Measurements from ENCODE around the gene INTS2.

DNA sequence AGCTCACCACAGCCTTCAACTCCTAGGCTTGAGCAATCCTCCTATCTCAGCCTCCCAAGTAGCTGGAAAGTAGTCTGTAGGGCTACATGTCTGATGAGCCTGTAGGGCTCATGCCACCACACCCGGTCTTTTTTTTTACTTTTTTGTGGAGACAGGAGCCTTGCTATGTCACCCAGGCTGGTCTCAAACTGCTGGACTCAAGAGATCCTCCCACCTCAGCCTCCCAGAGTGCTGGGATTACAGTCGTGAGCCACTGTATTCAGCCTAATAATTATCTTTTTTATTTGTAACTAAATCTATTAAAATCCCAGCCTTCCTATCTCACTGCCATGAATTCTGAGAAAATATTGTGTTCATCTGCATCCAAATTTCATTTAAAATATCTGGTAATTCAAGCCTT lies 79.5 kb downstream of the INTS2 start:
- TF ChIP-seq, protein P1, sequence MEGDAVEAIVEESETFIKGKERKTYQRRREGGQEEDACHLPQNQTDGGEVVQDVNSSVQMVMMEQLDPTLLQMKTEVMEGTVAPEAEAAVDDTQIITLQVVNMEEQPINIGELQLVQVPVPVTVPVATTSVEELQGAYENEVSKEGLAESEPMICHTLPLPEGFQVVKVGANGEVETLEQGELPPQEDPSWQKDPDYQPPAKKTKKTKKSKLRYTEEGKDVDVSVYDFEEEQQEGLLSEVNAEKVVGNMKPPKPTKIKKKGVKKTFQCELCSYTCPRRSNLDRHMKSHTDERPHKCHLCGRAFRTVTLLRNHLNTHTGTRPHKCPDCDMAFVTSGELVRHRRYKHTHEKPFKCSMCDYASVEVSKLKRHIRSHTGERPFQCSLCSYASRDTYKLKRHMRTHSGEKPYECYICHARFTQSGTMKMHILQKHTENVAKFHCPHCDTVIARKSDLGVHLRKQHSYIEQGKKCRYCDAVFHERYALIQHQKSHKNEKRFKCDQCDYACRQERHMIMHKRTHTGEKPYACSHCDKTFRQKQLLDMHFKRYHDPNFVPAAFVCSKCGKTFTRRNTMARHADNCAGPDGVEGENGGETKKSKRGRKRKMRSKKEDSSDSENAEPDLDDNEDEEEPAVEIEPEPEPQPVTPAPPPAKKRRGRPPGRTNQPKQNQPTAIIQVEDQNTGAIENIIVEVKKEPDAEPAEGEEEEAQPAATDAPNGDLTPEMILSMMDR (IDR thresholded peaks at IDR 0.05; ENCODE audit: insufficient read depth, low read length, poor library complexity, severe bottlenecking), result no peak
- TF ChIP-seq EZH2phosphoT487 (conservative IDR thresholded peaks at IDR 0.05; ENCODE audit: low read length), result no peak
